Activated CD4-positive, alpha-beta T cell treated with anti-CD3 and anti-CD28 coated beads, Interleukin-10, Interleukin-2, amounts not matched to agents 100 ng/mL and 50 ng/mL, durations not matched to agents 16 hours and 8 hours (primary cell): ENCODE measurements around the gene CEACAM6.

ENCODE experiments used
- DNase-seq: peaks from one replicate; pipeline ENCODE4 v3.0.0-alpha.2; 2020

The CEACAM6 gene

DNA sequence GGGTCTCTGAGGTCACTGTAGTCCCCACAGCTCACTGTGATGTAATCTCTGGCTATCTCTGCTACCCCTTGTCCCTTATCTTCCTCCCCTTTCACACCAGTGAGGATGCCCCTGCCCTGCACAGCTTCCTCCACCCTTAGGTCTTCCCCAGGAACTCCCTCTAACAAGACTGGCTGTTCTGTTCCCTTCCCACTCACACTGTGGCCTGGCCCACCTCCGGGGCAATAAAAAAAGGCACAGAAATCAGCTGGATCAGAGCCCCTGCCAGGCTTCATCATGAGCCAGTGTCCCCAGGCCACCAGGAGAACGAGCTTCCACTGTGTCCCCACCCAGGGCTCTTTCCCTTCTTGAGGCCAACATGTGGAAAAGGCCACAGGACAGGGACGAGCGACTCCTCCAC, 45.7 kb downstream of the CEACAM6 start:
- no peak for DNase-seq

- DNase-seq = no peak
These were observed 46.5 kb downstream of the CEACAM6 start for GRCh38 chr19:41801792-41802211.

DNA sequence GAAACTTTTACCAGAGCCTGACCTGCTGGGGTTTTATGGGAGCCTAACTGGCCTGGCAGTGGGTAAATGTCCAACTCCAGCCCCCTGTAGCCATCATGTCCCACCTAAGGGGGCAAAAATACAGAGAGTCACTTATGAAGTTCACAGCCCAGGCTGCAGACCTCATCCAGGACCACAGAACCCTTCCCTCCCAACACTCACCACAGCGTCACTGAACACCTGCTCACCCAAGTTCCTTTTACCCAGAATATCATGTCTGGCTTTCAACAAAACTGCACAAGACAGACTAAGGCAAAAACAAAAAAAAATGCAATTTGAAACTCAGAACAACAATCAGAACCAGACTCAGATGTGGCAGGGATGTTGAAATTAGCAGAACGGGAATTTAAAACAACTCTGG, 47.4 kb downstream of the CEACAM6 start:
- DNase-seq = no peak

DNA sequence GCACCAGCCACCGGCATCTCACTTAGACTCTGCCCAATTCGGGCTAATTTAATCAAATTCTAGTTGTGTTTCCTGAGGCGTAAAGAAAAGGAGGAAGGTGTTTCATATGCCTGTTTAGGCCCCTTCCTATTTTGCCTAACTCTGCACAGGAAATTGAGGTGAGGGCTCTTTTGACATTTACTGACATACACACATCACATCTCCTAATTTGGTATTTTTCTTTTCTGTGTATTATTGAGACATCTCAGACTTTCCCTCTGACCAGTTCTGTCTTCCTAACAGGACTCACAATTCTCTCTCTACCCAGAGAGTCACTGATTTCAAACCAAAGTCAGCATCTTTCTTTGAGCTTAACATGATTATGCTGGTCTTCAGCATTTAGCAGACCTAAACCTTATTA, 49.0 kb downstream of the CEACAM6 start:
- DNase-seq = peak; percentile 9

DNA sequence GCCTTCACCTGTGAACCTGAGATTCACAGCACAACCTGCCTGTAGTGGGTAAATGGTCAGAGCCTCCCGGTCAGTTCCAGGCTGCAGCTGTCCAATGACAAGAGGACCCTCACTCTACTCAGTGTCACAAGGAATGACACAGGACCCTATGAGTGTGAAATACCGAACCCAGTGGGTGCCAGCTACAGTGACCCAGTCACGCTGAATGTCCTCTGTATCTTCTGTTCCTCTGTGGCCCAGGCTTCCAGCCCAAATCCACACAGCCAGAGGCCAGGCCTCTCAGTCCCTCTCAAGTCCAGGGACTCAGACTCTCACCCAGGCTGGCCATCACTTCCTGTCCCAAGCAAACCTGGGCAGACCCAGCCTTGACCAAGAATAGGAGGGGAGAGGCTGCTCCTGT, 51.8 kb downstream of the CEACAM6 start:
- no peak for DNase-seq

DNA sequence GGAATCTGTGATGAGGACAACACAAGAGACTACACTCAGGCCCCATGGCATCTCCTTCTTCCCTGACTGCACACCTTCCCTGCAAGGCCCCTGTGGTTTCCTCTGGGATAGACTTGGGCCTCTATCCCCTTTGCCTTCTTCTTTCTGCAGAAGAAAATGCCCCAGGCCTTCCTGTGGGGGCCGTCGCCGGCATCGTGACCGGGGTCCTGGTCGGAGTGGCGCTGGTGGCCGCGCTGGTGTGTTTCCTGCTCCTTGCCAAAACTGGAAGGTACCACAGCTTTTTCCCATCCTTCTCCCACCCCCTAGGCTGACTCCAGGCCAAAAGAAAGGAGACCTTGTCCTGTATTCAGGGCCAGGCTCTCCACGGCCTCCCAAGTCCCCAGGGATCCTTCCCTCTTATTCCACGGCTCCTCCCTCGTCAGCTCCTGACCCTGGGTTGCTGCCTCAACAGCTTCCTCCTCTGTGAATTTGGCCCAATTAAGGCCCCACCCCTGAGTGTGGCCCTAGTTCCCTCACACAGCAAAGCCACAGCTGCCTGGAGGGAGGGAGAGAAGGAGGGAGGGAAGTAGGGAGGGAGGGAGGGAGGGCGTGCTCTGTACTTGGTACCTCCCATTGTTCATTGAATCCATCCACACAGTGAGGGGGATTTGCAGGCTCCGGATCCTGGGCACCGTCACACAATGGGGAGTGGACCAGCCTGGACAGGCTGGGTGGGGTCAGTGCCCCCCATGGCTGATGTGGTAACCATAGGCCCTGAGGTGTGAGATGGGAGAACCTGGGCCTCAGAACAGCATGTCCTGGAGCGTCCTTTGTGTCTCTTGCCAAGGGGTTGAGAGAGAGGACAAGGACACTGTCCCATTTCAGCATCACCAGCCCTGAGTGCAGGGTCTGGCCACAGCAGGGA, 53.6 kb downstream of the CEACAM6 start:
- no peak for DNase-seq

GRCh38 chr19:41810301-41810700, 55.0 kb downstream of the CEACAM6 start:
- no peak for DNase-seq

DNA sequence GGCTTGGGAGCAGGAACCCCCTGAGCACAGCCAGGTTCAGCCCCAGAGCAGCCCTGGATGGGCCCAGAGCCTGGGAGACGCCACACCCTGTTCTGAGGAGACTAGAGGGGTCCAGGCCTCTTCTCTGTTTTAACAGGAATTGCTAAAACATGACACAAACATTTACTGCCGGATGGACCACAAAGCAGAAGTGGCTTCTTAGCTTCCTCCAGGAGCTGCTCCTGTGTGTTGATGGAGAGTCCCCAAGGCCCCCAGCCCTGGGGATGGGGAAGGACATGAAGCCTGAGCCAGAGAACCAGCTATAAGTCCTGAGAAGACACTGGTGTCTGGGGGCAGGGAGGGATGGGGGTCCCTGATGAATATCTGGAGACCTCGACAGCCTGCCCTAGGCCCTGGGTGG, 55.7 kb downstream of the CEACAM6 start:
- DNase-seq = no peak

DNA sequence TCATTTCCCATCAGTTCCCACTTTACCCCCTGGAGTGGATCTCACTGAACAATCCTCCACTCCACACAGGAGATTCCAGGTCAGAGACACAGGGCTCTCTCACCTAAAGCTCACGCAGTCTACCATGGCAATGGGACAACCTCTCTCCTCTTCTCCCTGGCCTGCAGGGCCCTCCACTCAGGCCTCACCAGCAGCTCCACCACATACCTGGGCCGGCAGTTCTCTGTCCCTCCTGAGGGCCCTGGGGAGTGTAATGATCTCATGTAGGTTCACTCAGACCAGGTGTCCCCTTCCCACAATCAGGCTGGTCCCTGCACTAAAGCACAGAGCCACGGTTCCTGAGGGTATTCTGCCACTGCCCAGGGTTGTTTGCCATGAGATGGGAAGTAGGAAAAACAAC, 56.7 kb downstream of the CEACAM6 start:
- no peak for DNase-seq

- no peak for DNase-seq
These were observed 58.6 kb downstream of the CEACAM6 start for GRCh38 chr19:41813911-41814310.

DNA sequence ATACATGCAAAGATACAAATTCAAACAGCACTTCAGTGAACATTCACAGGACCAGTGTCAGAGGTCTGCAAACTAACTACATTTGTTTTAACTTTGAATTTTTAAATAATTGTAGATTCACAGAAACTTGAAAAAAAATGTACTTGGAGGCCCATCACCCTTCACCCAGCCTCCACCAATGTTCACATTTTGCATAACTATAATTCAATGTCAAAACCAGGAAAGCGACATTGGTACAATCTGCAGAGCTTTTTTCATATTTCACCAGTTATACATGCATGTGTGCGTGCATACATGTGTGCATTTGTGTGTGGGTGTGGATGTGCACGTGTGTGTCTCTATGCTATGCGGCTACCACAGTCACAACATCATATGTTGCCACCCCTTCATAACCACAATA, 60.0 kb downstream of the CEACAM6 start:
- no peak for DNase-seq

- DNase-seq = no peak
These were observed 61.4 kb downstream of the CEACAM6 start for GRCh38 chr19:41816761-41817160.

DNA sequence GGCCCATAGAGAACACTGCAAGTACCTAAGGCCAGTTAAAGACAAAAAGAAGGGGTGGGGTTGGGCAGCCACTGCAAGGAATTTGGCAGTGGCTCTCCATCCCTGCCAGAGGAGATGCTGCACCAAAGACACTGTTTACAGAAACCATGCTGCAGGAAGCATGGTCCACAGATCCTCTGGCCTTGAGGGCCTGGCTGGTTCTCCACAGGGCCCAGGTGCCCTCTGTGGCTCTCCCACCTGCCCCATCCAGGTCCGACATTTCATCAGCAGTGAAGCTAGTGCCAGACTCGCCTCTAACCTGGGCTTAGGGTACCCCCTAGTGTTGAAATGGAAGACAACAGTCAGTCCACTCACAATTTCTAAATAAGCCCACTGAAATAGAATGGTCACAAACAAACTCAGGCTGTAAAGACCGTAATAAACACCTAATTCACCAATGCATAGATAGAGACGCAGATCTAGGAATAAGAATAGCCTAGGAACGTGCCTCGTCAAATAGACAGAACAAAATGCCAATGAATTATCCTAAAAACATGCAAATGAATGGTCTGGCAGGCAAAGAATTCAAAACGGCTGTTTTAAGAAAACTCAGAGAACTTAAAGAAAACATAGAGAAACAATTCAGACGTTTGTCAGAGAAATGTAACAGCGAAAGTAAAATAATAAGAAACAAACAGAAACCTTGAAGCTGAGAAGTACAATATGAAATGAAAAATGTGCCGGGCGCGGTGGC, 65.8 kb downstream of the CEACAM6 start:
- peak; percentile 69 for DNase-seq
